NCI-H2081 treated with DMSO at 0.1 percent for 48 hours (cell line): Measurements from ENCODE around the gene MBD3.
"Not testable (repeated sequence)": the region's sequence is repeated elsewhere in the genome, so short reads cannot be mapped to it uniquely, and the experiment has no call there.

Experiments
- DNase-seq: peaks from one replicate; lab custom pipeline; 2025; lab: John Stamatoyannopoulos, UW

The MBD3 gene, protein sequence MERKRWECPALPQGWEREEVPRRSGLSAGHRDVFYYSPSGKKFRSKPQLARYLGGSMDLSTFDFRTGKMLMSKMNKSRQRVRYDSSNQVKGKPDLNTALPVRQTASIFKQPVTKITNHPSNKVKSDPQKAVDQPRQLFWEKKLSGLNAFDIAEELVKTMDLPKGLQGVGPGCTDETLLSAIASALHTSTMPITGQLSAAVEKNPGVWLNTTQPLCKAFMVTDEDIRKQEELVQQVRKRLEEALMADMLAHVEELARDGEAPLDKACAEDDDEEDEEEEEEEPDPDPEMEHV

DNA sequence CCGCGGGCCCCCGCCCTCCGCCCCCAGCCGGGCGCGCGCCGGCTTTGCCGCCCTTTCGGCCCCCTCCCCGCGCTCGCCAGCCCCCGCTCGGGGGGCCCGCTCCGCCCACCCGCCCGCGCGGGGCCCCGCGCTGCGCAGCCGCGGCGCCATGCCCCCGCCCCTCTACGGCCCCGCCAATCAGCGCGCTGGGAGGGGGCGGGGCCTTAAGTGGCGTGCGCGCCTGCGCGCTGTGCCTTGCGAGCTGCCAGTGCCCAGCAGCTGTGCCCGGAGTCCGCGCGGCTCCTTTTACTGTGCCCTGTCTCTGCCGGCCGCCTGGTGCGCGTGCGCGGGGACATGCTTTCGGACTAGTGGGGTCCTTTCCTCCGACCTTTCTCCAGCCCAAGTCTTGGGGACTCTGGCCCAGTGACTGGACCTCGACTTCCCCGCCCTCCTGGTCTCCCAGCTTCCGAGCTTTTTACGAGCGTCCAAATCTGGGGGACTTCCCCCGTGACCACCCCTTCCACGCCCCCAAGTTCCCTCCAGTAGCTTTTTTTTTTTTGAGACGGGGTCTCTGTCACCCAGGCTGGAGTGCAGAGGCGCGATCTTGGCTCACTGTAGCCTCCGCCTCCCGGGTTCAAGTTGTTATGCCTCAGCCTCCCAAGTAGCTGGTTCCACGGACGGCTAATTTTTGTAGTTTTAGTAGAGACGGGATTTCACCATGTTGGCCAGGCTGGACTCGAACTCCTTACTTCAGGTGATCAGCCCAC lies at the start of gene MBD3:
TSS of gene MBD3 (minus strand) at position 111 of the 746 bp plus-strand sequence. CDS start 234 bp downstream, outside the sequence.
- DNase-seq = peak; percentile 60

DNA sequence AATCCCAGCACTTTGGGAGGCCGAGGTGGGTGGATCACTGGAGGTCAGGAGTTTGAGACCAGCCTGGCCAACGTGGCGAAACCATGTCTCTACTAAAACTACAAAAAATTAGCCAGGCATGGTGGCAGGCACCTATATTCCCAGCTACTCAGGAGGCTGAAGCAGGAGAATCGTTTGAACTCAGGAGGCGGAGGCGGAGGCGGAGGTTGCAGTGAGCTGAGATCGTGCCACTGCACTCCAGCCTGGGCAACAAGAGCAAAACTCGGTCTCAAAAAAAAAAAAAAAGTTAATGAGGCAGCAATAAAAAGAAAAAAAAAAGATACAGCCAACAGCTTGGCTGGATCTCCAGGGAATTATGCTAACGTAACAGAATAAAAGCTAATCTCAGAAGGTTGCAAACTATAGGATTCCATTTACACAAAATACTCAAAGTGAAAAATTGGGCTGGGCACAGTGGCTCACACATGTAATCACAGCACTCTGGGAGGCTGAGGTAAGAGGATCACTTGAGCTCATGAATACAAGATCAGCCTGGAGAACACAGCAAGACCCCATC lies 48.3 kb upstream of the MBD3 start:
- not testable (repeated sequence) for DNase-seq

DNA sequence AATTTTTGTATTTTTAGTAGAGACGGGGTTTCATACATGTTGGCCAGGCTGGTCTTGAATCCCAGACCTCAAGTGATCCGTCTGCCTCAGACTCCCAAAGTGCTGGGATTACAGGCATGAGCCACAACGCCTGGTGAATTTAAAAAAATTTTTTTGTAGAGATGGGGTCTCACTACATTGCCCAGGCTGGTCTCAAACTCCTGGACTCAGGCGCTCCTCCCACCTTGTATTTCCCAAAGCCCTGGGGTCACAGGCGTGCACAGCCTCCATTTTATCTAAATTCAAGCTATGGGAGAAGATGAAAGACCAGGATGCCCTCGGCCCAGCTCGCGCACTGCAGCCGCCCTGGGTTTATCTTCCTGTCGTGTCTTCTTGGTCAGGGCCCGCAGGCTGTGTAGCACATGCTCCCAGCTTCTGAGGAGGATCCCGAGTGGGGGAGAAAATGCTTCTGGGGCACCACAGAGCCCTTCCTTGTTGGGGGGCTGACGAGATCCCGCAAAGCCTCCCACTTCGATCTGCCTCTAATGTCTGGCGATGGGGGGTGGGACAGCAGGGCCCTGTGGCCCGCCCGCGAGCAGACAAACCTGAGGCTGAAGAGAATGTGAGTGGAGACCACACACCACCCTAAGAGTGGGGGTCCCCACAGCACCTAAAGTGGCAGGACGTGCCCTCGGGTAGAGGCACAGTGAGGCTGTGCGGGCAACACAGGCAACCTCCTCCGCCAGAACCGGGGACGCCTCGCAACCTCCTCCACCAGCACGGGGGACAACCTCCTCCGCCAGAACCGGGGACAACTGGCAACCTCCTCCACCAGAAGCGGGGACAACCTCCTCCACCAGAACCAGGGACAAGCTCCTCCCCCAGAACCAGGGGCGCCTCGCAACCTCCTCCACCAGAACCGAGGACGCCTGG lies 43.9 kb upstream of the MBD3 start:
- no peak for DNase-seq

DNA sequence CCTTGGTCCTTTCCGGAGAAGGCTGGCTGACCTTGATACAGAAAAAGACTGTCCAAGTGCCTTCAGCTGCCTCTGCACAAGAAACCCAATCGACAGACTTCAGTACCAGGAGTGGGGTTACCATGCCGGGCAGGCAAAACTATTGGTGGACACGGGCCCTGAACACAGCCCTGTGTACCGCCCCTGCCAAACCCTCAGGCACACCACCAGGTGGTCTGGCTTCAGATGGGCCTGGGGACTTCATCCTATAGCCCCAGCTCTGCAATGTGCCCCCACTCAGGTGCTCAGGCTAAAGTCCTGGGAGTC lies 42.2 kb upstream of the MBD3 start:
- DNase-seq = no peak

DNA sequence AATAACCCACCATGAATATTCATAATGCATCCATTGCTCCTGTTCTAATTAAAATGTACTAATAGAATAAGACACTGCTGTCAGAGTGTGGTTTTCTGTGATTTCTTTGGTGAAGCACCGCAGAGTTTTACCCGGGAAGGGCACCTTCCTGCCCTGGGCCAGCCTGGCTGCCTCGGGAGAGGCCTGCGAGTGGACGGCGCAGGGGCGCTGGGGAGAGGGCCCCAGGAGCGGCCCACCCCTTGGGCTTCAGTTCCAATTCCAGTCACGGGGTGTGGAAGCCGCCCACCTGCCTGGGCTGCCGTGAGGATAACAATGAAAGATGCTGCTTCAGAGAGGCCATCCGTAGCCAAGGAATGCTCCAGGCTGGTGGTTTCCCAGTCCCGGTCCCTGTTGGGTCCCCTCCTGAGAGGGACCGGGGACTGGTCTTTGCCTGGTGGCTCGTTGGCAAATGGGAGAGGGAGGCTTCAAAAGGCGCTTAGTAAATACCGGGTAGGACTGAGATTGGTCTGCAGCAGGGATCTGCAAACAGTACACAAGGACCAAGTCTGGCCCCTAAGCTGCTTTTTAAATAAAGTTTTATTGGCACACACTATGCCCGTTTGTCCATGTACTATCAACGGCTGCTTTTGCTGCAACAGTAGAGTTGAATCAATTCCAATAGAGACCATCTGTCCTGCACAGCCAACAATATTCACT lies 41.7 kb upstream of the MBD3 start:
- DNase-seq = no peak

DNA sequence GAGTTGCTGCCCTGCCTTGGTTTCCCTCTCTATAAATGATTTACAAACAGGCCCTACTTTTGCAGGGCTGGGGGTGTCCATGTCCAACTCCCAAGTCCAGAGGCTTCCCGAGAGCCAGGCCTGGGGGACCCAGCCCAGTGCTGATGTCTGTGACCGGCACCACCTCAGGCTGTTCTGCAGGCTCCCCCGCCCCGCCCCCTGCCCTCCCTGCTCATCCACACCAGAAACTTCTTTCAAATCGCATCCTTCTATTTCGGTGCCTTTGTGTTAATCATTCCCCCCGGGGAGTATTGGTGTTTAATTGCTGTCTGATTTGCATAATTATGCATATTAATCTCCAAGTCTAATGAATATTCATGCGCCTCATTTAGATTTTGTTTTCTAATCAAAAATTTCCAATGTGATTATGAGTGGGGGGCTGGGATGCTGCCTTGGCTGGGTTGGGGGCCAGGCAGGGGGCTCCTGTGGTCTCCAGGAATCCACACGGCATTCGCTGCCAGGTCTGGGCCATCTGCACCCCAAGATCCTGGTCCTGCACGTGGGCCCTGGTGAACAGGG lies 40.7 kb upstream of the MBD3 start:
- DNase-seq = no peak

DNA sequence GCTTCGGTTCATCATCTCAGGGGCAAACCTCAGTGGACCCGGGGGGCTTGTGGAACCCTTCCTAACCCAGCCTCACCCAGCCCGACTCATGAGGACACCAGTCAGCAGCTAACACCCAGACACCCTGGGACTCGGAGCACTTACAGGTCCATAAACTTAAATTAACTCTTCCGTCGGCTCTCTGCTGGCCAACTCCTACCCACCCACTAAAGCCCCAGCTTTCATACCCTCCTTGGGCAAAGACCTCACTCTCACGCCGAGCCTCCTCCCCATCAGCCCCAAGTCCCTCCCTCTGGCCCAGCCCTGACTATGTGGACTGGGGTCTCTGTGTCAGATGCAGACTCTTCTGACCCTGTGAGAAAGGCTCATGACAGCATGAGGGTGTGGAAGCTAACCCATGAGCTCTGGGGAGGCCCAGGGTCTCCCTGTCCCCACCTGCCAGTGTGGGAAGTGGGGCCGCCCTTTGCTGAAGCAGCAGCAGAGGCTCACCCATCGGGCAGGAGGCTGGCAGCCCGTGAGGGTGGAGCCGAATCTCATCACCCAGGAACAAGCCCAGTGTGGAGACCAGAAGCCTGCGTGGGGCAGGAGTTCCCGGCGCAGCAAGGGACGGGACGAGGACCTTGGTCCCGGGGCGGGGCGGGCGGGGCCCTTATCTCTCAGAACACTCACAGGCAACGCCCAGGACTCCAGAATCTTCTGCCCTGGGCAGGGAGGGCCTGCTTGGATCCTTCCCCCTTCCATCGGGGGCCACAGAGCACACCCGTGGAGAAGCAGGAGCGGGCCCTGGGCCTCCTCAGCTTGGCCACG lies 40.0 kb upstream of the MBD3 start:
- no peak for DNase-seq

DNA sequence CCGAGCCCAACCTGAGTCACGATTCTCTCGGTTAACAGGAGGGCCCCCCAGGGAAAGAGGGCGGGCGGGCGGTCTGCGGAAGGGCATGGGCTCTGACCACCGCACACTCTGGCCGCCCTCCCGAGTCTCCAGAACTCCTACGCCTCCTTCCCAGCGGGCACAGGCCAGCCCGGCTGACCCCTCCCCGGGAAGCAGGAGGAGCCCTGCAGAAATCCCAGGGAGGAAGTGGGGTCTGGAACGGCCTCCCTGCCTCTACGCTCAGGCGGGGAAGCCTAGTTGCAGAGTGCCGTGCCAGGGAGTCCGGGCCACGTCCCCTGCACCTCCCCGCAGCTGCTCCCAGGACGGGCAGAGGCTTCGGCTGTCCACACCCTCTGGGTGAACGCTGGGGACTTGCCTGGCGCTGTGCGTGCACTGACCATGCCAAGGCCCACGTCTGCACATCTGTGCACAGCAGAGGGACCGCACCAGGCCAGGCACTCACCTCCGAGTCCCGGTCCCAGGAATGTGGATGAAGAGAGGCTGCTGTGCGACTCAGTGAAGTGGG lies 39.0 kb upstream of the MBD3 start:
- DNase-seq = no peak

DNA sequence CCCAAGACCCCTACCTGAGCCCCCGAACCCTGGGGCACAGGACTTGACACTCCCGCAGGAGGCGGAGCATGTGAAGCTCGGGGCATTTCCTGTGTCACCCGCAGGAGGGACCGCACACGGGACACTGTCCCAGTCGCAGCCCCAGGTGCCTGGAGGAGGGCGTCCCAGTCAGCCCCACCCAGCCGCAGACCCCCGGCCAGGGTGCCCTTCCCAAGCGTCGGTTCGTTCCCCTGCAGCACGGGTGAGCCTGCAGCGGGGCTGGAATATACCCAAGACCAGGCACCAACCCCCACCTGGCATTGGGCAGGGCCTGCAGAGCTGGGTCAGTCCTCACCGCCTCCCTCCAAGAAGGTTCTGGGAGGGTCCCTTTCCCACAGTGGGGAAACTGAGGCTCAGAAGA lies 38.1 kb upstream of the MBD3 start:
- no peak for DNase-seq

DNA sequence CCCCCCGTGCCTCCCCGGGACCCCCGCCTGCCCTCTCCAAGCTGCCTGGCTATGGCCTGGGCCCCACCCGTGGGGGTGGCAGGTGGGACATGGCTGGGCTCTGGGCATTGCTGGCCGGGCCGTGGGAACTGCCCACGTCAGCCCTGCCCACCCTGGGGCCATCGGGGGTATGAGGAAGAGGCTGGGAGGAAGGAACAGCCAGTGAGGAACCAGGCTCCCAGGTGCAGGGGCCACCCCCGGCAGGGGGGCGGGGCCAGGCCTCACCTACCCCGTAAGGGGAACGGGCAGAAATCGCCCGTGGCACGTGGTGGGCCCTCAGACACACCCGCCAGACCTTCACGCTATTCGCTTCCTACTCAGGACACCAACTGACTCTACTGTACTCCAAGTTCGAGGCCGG lies 37.3 kb upstream of the MBD3 start:
- no peak for DNase-seq

DNA sequence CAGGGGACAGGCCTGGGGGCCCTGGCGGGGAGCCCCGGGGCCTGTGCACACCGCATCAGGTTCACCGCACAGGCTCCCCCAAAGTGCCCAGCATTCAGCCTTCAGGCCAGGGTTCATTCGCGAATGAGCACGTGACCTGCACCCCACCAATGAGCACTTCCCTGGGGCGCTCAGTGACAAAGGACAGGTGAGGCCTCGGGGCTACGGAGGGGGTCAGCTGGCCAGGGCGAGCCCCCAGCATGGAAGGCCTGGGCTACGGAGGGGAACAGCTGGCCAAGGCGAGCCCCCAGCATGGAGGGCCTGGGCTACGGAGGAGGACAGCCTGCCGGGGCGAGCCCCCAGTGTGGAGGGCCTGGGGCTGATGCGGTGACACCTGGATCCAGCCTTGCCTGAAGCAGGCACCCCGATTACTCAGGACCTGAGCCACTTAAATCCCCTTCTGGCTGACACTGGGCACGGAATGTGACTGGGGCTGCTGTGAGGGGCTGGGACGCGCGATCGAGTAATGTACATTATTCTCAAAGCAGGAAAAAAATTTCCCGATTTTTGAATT lies 36.7 kb upstream of the MBD3 start:
- no peak for DNase-seq

DNA sequence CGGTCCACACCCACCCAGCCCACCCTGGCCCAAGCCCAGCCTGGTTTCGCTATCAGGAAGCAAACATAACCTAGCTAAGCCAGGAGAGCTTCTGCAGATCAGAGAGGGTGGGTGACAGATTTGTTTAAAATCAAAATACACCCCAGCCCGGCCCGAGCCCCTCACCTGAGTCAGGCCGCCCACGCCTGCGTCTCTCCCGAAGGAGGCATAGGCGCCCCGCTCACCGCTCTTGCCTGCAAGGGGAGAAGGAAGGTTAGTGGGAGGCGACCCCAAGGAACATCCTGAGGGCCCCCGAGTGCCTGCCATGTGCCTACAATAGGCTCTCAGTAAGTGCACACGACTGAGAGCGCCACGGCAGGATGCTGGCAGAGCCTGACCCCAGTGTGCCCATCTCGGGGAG lies 34.5 kb upstream of the MBD3 start:
- no peak for DNase-seq

DNA sequence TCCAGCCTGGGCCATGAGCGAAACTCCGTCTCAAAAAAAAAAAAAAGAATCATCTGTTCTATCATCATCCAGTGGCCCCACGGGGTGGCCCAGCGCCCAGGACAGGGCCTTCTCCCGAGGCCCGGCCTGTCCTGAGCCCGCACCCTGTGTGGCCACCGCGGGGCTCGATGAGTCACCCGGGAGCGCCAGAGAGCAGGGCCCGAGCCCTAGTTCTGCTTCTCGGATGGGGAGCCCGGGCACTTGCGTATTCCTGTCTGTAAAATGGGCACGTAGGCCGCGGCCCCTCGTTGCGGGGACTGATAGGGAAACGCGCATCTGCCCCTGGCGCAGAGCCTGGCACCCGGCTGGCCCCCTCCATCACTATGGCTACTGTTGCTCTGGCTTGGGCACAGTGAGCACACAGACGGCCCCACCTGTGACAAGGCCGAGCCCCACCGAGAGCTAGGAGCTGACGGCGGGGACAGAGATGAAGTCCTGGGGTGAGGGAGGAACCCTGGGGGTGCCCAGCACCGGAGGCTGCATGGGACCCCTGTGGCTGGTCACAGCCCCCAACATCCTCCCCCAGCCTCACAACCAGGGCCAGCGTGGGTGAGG lies 33.8 kb upstream of the MBD3 start:
- no peak for DNase-seq

DNA sequence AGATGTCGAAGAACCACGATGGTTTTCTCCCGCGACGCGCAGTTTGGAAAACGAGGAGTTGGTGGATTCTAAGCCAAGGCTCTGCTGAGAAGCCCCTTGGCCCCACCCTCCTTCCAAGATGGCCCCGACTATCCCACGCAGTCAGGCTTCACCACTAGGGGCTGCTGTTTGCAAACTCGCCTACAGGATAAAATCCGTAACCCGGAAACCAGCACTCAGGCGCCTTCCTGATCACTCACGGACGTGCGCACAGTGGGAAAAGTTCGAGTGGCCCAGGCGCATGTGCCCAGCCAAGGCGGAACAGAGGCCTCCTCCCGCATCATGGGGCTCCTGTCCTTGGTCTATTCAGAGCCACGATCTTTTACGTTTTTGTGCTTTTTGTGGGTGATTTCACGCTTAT lies 31.8 kb upstream of the MBD3 start:
- no peak for DNase-seq

DNA sequence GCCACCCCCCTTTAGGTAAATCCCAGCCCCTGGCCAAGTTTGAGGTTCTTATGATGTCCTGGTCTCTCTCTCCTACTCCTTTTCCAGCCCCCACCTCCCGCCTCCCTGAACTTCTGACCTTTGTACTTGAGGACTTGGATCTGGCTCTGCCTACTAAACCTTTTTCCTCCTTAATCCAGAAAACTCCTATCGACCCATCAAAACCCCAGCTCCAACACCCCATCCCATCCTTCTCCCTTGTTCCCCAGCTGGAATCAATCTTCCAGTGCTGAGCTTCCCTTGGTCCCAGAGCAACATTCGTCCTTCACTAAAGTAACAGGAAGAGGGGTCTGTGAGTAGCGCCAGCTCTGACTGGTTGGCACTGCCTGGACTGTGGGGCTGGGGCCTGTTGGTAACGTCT lies 29.9 kb upstream of the MBD3 start:
- no peak for DNase-seq

DNA sequence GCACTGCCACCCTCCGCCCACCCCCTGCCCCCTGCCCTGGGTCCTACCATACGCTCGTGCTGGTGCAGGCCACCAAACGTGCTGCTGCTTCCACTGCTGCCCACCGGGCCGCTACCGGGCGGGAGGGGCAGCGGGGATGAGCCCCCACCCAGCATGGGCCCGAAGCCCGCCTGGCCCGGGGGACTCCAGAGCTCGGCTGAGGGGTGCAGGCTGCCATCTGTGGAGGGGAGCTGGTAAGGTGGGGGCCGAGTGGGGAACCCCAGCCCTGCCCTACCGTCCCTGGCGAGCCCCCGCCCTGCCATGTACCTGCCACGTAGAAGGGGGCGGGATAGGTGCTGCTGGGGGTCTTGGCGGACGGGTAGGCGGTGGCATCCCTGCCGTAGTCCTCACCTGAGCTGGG lies 29.3 kb upstream of the MBD3 start:
- no peak for DNase-seq

DNA sequence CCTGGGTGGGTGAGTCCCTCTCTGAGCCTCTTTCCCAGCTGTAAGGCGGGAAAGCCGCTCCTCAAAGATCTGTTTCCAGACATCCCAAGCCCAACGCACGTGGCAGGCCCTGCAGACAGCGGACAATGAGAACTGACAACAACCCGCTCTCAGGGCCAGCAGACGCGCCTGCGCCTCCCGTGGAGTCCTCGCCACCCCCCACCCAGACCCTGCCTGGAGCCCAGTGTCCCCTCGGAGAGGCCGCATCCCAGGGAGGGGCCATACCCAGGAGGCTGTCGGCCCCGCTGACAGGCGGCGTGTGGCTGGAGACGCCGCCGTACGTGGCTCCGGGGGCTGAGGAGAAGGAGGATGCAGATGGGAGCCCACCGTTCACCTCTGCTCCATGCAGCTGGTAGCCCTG lies 28.9 kb upstream of the MBD3 start:
- DNase-seq = no peak

DNA sequence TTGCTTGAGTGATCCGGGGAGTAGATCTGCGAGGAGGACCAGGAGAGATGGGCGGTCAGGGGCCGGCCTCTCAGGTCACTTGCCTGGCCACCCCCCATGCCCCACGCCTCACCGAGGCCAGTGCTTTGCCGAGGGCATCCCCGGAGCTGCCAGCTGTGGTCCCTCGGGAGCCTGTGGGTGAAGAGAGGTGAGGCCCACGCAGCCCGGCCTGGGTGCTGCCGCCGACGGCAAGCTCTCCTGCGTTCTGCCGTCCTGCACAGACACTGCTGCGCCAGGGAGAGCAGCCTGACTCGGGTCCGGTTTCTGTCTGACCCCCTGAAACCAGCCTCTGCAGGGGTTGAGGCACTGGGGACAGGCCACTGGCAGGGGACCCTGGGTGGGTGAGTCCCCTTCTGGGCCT lies 28.4 kb upstream of the MBD3 start:
- DNase-seq = no peak

DNA sequence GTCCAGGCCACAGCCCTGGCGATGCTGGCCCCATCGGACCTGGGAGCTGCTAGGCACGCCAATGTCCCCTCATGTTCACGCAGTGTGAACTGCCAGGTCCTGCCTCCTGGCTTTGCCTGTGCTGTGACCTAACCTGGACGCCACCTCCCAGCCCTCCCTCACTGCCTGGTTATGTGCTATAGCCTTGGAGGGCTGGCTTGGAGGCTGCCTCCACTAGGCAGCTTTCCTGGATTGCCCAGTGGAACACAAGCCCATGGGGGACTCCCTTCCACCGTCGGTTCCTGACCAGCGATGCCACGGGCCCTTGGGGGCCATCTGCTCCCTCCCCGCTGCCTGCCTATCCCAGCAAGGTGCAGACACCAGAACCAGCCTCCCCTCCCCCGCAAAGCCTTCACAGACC lies 27.8 kb upstream of the MBD3 start:
- no peak for DNase-seq

DNA sequence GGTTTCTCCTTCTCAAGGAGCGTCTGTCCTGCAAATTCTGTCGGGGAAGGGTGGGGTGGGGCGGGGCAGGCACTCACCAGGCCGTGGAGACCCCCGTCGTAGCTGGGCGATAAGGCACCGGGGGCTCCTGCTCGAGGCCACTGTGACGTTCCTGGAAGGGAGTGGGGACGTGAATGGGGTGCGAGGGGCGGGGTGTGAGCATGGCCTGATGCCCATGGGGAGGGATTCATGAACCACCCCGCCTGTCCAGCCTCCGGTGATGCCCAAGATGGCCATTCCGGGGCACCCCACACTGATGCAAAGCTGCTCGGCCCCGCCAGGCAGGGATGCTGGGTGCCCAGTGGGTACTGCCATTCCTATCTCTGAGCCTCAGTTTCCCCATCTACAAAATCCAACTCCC lies 27.0 kb upstream of the MBD3 start:
- no peak for DNase-seq
